ENCODE measurements around the gene SMIM20.

GRCh38 chr4:25879091-25879584 lies 34.9 kb upstream of the SMIM20 start:
- no peak for TF ChIP-seq TARDBP (IDR thresholded peaks at IDR 0.05)
- no peak for TF ChIP-seq SP1 (IDR thresholded peaks at IDR 0.05)
- no peak for TF ChIP-seq FOXM1 (IDR thresholded peaks at IDR 0.05; ENCODE audit: borderline replicate concordance)
- TF ChIP-seq ARNT (IDR thresholded peaks at IDR 0.05), result no peak
